Heart right ventricle (tissue), 16 donors: Measurements from ENCODE around the gene CMBL. TPM values are rescaled to one million over a fixed set of nuclear protein-coding genes. Genes with fewer than 3 reads are reported as not detected.

Experiments
- ATAC-seq, 8 donors: fragments of 200-7000 bp; cut with Tn5 transposase; one replicate each; pipeline ENCODE4 v1.9.1; 2020; ENCODE audit warnings: mild to moderate bottlenecking in 8 of 8, moderate library complexity in 8 of 8, moderate number of reproducible peaks in 1 of 8
- DNase-seq, 2 donors: peaks; one replicate each; pipeline ENCODE4 v3.0.0-alpha.2; 2020
- H3K27ac ChIP-seq, 10 donors: fragments of 200-600 bp; sonication (generic) in 2 of 10; one replicate each; pipeline versions ENCODE4 v1.5.0 to v1.8.0; 2020 to 2022; ENCODE audit warnings: mild to moderate bottlenecking in 3 of 10
- H3K27me3 ChIP-seq, 7 donors: fragments of 200-600 bp; one replicate each; pipeline ENCODE4 v1.8.0; 2021 to 2022; ENCODE audit warnings: mild to moderate bottlenecking in 2 of 7
- H3K36me3 ChIP-seq, 9 donors: fragments of 200-600 bp; sonication (generic) in 1 of 9; one replicate each; pipeline versions ENCODE4 v1.5.0 to v1.8.0; 2020 to 2022; ENCODE audit warnings: mild to moderate bottlenecking in 2 of 9
- H3K4me1 ChIP-seq, 9 donors: fragments of 200-600 bp; sonication (generic) in 1 of 9; one replicate each; pipeline versions ENCODE4 v1.5.0 to v1.8.0; 2020 to 2022; ENCODE audit warnings: mild to moderate bottlenecking in 4 of 9
- H3K4me3 ChIP-seq, 10 donors: fragments of 200-600 bp; sonication (generic) in 2 of 10; one replicate each; pipeline versions ENCODE4 v1.5.0 to v1.8.0; 2020 to 2022; ENCODE audit warnings: mild to moderate bottlenecking in 7 of 10, moderate library complexity in 2 of 10
- H3K9me3 ChIP-seq, 11 donors: fragments of 200-600 bp in 10 of 11; sonication (generic) in 2 of 11; one replicate each; pipeline versions ENCODE4 v1.5.0 to v1.8.0; 2013 to 2022; ENCODE audit warnings: mild to moderate bottlenecking in 2 of 11, control low read depth in 1 of 11, moderate library complexity in 1 of 11
- CTCF ChIP-seq, 9 donors: fragments of 200-600 bp; sonication (generic) in 2 of 9; IDR thresholded peaks; one replicate each; pipeline versions ENCODE4 v1.5.0 to v1.8.0; 2021 to 2022; ENCODE audit warnings: antibody characterized with exemption in 9 of 9, mild to moderate bottlenecking in 5 of 9, moderate library complexity in 1 of 9
- WGBS, 2 donors: extraction: QIAGEN DNeasy Blood & Tissue Kit; methylation state at CpG; one replicate each; pipeline ENCODE4 v1.1.7; 2013; ENCODE audit warnings: inconsistent platforms in 1 of 2; 5-methylcytosine and 5-hydroxymethylcytosine counted together
- intact Hi-C, 10 donors: fragments of 100-400 bp; cut with DNase I; formaldehyde crosslinking; loops; one replicate each; pipeline versions ENCODE4 v1.11.1 to v1.14.2; 2022
- polyA plus RNA-seq, 2 donors: library from polyadenylated mRNA; stranded (reverse); fragments of 200-250 nt; gene quantifications; one replicate each; pipeline ENCODE4 v1.2.3, GENCODE V29; 2013
- total RNA-seq, 10 donors: library from RNA; stranded (reverse); fragmentation: NEBNext Ultra II Directional in 3 of 10; extraction: Animal tissue kit (Norgen Biotek cat#: 25700) in 3 of 10; gene quantifications; one replicate each; pipeline versions ENCODE4 v1.2.1 to v1.2.4, GENCODE V29; 2021 to 2023
- donor health status: Arrhythmogenic right ventricular cardiomyopathy.
- donor health status: ischemic (EF 13 %, LVEDD 7.1; RV severe dilation, severe dysfunction).
- donor health status: healthy with polysubstance abuse.
- donor health status: DM: no; HTN: yes; CAD: no.
- donor health status: DM: no; HTN: no; CAD: no.
- donor health status: ischemic (EF 25% LVEDD 6.9; RV normal size, moderate dysfunction).
- donor health status: ischemic (EF 25% LVEDD 5.7; RV mildly dilated, moderate dysfunction).
- donor health status: healthy.
- donor health status: DM: yes; HTN: yes; CAD: no.
- donor health status: Ischemic cardiomyopathy.
- donor health status: ischemic (EF 35%, LVEDD 5.7; RV mildly dilated, moderate dysfunction).
- donor health status: nonischemic (EF 11% LVEDD 7.7; RV severe dilation, severe dysfunction).
- donor health status: DM: yes; HTN: yes; CAD: no.
- donor health status: PGD.
- donor health status: ischemic (EF 29% LVEDD 5.4; RV normal size, mild dysfunction).
- donor health status: nonischemic (EF 23%, LVEDD 6.1; RV moderate dilation, normal function).

Gene CMBL
- total and polyA plus RNA-seq, 12 donors: 12.0 to 53.4 (median 40.7) TPM

DNA sequence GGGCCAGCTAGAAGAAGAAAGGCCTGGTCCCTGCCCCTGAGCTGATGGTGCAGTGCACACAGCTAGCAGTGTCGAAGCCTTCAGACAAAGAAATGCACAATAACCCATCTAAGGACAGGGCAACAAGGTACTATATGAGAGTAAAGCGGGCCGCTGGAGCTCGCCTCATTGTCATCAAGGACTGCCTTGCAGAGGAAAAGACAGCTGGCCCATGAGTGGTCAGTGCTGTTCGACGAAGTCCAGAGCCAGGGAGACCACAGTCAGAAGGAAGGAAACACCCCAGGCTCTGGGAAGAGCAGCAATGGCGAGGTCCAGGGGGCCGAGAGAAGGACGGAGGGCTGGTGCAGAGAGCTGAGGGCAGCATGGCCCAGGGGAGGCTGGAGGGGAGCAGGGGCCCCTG is 75.3 kb downstream of the CMBL start:
- peaks cover 0 to 4% (median 0%) of the 10 kb centered on the region in 9 donors for H3K4me1 ChIP-seq
- ATAC-seq (no peak), DNase-seq (no peak)
- H3K9me3 ChIP-seq: no peaks in the 10 kb centered on the region
- no peaks in the 10 kb centered on the region for H3K27me3 ChIP-seq
- WGBS, 2 donors: 95 to 96% methylated on average over 9 of the region's 9 CpGs
- H3K36me3 ChIP-seq: peaks cover 0 to 67% (median 4%) of the 10 kb centered on the region in 9 donors
- TF ChIP-seq CTCF (IDR thresholded peaks at IDR 0.05): no peak
- H3K4me3 ChIP-seq: no peak overlapping the region
- intact Hi-C loops: no loop called here
- no peak overlapping the region for H3K27ac ChIP-seq

DNA sequence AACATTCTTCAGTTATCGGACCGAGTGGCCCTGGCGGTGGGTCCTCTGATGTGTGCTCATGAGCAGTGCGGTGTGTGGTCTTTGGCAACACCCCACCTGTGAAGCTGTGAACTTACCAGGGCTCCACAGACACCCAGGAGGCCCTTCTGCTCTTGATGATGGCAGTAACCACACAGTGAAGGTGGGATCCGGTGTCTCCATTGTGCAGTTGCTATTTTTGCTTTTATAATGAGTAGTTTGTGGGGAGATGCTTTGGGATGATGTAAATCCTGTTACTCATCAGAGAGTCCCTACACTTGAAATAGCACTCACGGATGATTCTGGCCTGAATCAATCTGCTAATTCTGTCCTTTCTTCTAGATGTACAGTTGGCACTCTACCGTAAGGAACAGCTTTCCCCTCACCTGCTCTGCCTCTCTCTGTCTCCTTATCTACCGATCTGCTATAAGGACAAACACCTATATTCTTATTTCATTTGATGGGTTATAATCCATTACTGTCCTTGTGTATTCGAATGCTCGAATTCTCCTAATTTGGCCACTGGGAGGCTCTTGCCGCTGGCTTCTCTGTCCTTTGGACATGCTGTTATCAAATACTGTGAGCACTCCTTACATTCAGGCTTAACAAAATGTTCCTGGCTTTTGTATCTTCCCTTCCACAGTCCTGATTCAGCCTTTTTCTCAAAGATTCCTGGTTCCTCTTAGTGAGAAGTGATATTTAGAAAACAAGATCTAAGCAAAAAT is 78.2 kb downstream of the CMBL start:
- H3K4me3 ChIP-seq: no peak overlapping the region
- ATAC-seq (peak in 2 of 8 donors; percentile 37 to 56), DNase-seq (no peak)
- no peak for TF ChIP-seq CTCF (IDR thresholded peaks at IDR 0.05)
- peaks cover 0 to 41% (median 4%) of the 10 kb centered on the region in 9 donors for H3K36me3 ChIP-seq
- WGBS, 2 donors: 83% methylated on average over 11 of the region's 11 CpGs
- H3K4me1 ChIP-seq: peaks cover 0 to 4% (median 0%) of the 10 kb centered on the region in 9 donors
- peaks cover 0 to 4% (median 0%) of the 10 kb centered on the region in 11 donors for H3K9me3 ChIP-seq
- no peaks in the 10 kb centered on the region for H3K27me3 ChIP-seq
- intact Hi-C loops: no loop called here
- no peak overlapping the region for H3K27ac ChIP-seq

DNA sequence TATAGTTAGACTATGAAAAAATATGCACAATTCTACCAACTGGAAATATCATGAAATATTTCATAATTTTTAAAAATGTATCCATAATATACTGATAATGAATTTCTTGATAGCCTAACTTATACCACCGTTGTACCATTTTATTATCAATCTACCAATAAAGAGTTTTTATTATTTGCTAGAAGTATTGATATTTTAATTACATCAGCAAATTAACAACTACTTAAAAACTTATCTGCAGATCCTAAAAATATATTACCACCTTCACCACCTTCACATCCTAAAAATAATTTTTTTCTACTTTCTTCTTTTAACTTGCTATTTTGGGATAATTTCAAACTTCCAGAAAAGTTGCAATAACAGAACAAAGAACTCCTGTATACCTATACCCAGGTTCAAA is 79.4 kb downstream of the CMBL start:
- intact Hi-C loops: no loop called here
- DNase-seq: no peak
- 94 to 97% methylated on average over 1 of the region's 1 CpG for WGBS, 2 donors
- peaks cover 0 to 11% (median 0%) of the 10 kb centered on the region in 11 donors for H3K9me3 ChIP-seq
- no peaks in the 10 kb centered on the region for H3K27me3 ChIP-seq
- H3K4me3 ChIP-seq: no peak overlapping the region
- peaks cover 0 to 30% (median 4%) of the 10 kb centered on the region in 9 donors for H3K36me3 ChIP-seq
- no peak for ATAC-seq
- H3K27ac ChIP-seq: no peak overlapping the region
- TF ChIP-seq CTCF (IDR thresholded peaks at IDR 0.05): no peak
- H3K4me1 ChIP-seq: peaks cover 0 to 4% (median 0%) of the 10 kb centered on the region in 9 donors

Other genes starting within 250 kb of the CMBL start
- gene ATPSCKMT, start 58.0 kb downstream of the CMBL start, total RNA-seq: 10 to 100 TPM; 10.5 to 19.2 (median 14.7) TPM
- gene ATPSCKMT, start 58.0 kb downstream of the CMBL start, polyA plus RNA-seq: 10 to 100 TPM in 1 of 2 donors, 1 to 10 TPM in 1; 7.2 to 14.3 TPM
- 100 to 1,000 TPM in 4 of 10 donors, 10 to 100 TPM in 6; 83.6 to 118 (median 95.9) TPM for gene CCT5, start 57.6 kb downstream of the CMBL start, total RNA-seq
- gene CCT5, start 57.6 kb downstream of the CMBL start, polyA plus RNA-seq: 100 to 1,000 TPM in 1 of 2 donors, 10 to 100 TPM in 1; 54.7 to 247 TPM
- gene MARCHF6, start 45.8 kb upstream of the CMBL start, total RNA-seq: 100 to 1,000 TPM; 169 to 210 (median 185) TPM
- gene MARCHF6, start 45.8 kb upstream of the CMBL start, polyA plus RNA-seq: 100 to 1,000 TPM in 1 of 2 donors, 10 to 100 TPM in 1; 30.4 to 137 TPM
- gene ROPN1L, start 134.0 kb upstream of the CMBL start, total RNA-seq: under 1 TPM in 8 of 10 donors, not detected in 2; 0.28 to 0.83 (median 0.32) TPM
- under 1 TPM; 0.17 to 0.29 TPM for gene ROPN1L, start 134.0 kb upstream of the CMBL start, polyA plus RNA-seq